ENCODE data around the gene SLC24A2. TPM values are rescaled to one million over a fixed set of nuclear protein-coding genes. Genes with fewer than 3 reads are reported as not detected.

The SLC24A2 gene
- total and polyA plus RNA-seq, 10 of the 15 experiments (the other 5 are each of a cell fraction or from before 2014, with no cell fraction given), result not detected

DNA sequence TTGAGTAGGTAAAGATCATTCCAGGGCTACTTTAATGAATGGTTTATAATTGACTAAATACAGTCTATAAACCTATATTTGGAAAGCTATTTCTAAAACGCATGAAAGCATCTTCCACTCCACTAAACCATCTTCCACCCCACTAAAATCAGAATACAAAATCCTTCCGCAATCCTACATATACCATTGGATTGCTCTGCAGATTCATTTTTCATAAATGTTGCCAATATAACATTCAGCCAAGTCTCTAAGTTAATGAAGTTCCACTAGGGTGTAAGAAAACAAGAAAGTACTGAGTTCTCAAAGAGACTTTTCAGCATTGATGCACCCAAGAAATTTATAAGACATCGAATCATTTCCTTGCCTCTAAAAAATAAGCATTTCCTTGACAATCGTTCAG lies 4.7 kb downstream of the SLC24A2 start:
- in situ Hi-C loops (cut with MboI) (no loop called here), intact Hi-C loops (cut with micrococcal nuclease; ENCODE audit: unreplicated experiment) (loop anchor here (10.0 kb wide), 1 partner anchor 289 kb away; no protein-coding TSS in a partner anchor)
- Histone ChIP-seq H3K9me3 (replicated peaks; ENCODE audit: control insufficient read depth, insufficient read depth, low read length) (no peaks in the 10 kb centered on the region), H4K20me1 (ENCODE audit: control insufficient read depth, insufficient read depth) (no peaks in the 10 kb centered on the region), H3K36me3 (ENCODE audit: control insufficient read depth in 2 of 2, insufficient read depth in 2 of 2, low read length in 1 of 2) (no peaks in the 10 kb centered on the region), H3K4me2 (ENCODE audit: control insufficient read depth, insufficient read depth) (no peak overlapping the region), H3K9ac (ENCODE audit: control insufficient read depth, insufficient read depth, low read length) (no peak overlapping the region), H3K4me1 (ENCODE audit: control insufficient read depth, insufficient read depth, low read length) (no peaks in the 10 kb centered on the region), H2AFZ (ENCODE audit: control insufficient read depth, low read depth, low read length) (no peak overlapping the region), H3K27ac (ENCODE audit: control insufficient read depth, insufficient read depth) (no peak overlapping the region), H3K27me3 (replicated peaks in 1 of 2; ENCODE audit: control insufficient read depth in 2 of 2, insufficient read depth in 2 of 2, low read length in 1 of 2) (0 out of 4 replicates have a peak, but pooled peaks cover 0 to under 1% of the 10 kb centered on the region in 2 experiments), H3K79me2 (ENCODE audit: control insufficient read depth, insufficient read depth, low read length) (no peaks in the 10 kb centered on the region), H3K4me3 (no peak overlapping the region)
- ChIA-PET CTCF (no interaction called here), RAD21 (ENCODE audit: unreplicated experiment) (no interaction called here), SMC1A (ENCODE audit: uncharacterized antibody, unreplicated experiment) (no interaction called here), POLR2A (no interaction called here)
- 47% methylated on average over 4 of the region's 4 CpGs for whole genome bisulfite sequencing (ENCODE audit: insufficient coverage, insufficient replicate concordance, low lambda C conversion rate, missing lambda C conversion rate)
- TF ChIP-seq HCFC1 (IDR thresholded peaks at IDR 0.05; ENCODE audit: low read length) (no peak), NR2C2 (IDR thresholded peaks at IDR 0.05; ENCODE audit: borderline replicate concordance, control insufficient read depth, insufficient read length, low read depth) (no peak), TARDBP (IDR thresholded peaks at IDR 0.05; ENCODE audit: borderline replicate concordance) (no peak), EGR1 (IDR thresholded peaks at IDR 0.05; ENCODE audit: borderline replicate concordance in 1 of 2, low read depth in 2 of 2, low read length in 2 of 2) (no peak), ZNF207 (IDR thresholded peaks at IDR 0.05; ENCODE audit: borderline replicate concordance) (no peak), NRF1 (conservative IDR thresholded peaks at IDR 0.05; ENCODE audit: low read depth, low read length) (no peak), SIN3A (IDR thresholded peaks at IDR 0.05; ENCODE audit: low read depth, low read length) (no peak), STAT1 (conservative IDR thresholded peaks at IDR 0.05) (no peak), NKRF (conservative IDR thresholded peaks at IDR 0.05) (no peak), SREBF1 (IDR thresholded peaks at IDR 0.05; ENCODE audit: low read length) (no peak), ZSCAN29 (IDR thresholded peaks at IDR 0.05) (no peak), SUPT20H (IDR thresholded peaks at IDR 0.05; ENCODE audit: borderline replicate concordance, control insufficient read depth, low read depth, low read length) (no peak)
- DNase-seq (ENCODE audit: low read depth, low spot score), result no peak
- FAIRE-seq, result no peak
- no TSS peak for BruUV-seq (replicated peaks)
- no peak for ATAC-seq
